ENCODE results near the gene MS4A6E. TPM values are rescaled to one million over a fixed set of nuclear protein-coding genes. Genes with fewer than 3 reads are reported as not detected.
A peak's percentile ranks its signal among the peaks of the same experiment; 100 is the strongest.
"Not testable (repeated sequence)": the region's sequence is repeated elsewhere in the genome, so short reads cannot be mapped to it uniquely, and the experiment has no call there.

Gene MS4A6E
- total RNA-seq, 2 donors from 2014 or later: not detected

DNA sequence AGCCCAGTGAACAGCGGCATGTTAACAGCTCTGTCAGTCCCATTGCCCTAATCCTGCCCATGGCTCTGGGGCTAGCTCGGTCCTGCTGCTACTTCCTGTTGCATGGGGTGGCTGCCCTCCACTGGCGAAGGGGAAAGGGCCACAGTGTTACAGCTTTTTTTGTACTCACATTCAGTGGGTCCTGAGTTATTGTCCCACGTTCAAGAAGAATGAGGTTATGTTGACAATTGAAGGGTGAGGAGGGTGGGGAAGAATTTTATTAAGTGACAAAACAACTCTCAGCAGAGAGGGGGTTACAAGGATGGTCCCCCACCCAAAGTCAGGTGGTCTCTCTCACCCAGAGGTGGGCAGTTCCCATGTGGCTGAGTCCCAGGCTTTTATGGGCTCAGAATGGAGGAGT lies 33.6 kb downstream of the MS4A6E start:
- TF ChIP-seq, protein P1, sequence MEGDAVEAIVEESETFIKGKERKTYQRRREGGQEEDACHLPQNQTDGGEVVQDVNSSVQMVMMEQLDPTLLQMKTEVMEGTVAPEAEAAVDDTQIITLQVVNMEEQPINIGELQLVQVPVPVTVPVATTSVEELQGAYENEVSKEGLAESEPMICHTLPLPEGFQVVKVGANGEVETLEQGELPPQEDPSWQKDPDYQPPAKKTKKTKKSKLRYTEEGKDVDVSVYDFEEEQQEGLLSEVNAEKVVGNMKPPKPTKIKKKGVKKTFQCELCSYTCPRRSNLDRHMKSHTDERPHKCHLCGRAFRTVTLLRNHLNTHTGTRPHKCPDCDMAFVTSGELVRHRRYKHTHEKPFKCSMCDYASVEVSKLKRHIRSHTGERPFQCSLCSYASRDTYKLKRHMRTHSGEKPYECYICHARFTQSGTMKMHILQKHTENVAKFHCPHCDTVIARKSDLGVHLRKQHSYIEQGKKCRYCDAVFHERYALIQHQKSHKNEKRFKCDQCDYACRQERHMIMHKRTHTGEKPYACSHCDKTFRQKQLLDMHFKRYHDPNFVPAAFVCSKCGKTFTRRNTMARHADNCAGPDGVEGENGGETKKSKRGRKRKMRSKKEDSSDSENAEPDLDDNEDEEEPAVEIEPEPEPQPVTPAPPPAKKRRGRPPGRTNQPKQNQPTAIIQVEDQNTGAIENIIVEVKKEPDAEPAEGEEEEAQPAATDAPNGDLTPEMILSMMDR (conservative IDR thresholded peaks at IDR 0.05): no peak
- H3K9me3 ChIP-seq (ENCODE audit: control insufficient read depth, low read length): peaks cover 25% of the 10 kb centered on the region
- Mint-ChIP-seq H3K27me3 (ENCODE audit: insufficient read depth) (no peaks in the 10 kb centered on the region), H3K36me3 (ENCODE audit: low read depth) (no peaks in the 10 kb centered on the region), H3K9me3 (peaks cover 17% of the 10 kb centered on the region), H3K27ac (no peak overlapping the region), H3K4me3 (no peak overlapping the region), H3K4me1 (peaks cover 3% of the 10 kb centered on the region)
- DNase-seq: no peak
- no peaks in the 10 kb centered on the region for H3K36me3 ChIP-seq (ENCODE audit: control insufficient read depth, insufficient read depth, low read length)
- H3K4me3 ChIP-seq (ENCODE audit: low read length): no peak overlapping the region
- 60 to 92% methylated on average over 1 to 4 of the region's 4 CpGs for WGBS, 2 experiments (ENCODE audit: insufficient coverage in 1 of 2, insufficient read length in 1 of 2)
- no peak overlapping the region for H3K27ac ChIP-seq (ENCODE audit: low read depth, low read length)
- H3K4me1 ChIP-seq (ENCODE audit: control insufficient read depth, insufficient read depth, low read length): no peaks in the 10 kb centered on the region
- H3K9ac ChIP-seq (ENCODE audit: extremely low read depth, low read length, poor library complexity, severe bottlenecking): no peak overlapping the region
- H3K27me3 ChIP-seq (ENCODE audit: control insufficient read depth, insufficient read depth, low read length, poor library complexity, severe bottlenecking): no peaks in the 10 kb centered on the region

DNA sequence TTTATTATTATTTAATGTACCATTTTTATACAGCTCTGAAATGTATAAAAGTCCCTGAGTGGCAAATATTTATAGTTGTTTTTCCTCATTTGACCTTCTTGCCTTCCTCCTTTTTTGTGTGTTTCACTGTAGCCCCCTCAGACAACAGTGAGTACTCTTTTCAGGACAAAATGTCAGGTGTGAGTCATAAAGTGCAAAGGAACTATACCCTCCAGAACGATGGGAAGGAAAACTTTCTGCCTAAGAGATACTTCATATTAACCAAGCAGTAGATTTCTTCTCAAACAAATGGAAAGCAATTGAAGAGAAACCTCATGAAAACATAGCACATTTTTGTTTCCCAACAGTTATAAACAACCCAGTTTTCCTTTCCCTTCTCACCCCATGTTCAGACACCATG lies 35.2 kb downstream of the MS4A6E start:
- TF ChIP-seq, protein P1 (conservative IDR thresholded peaks at IDR 0.05): no peak
- H3K9me3 ChIP-seq (ENCODE audit: control insufficient read depth, low read length): peaks cover 25% of the 10 kb centered on the region
- no peak overlapping the region for H3K9ac ChIP-seq (ENCODE audit: extremely low read depth, low read length, poor library complexity, severe bottlenecking)
- H3K4me1 ChIP-seq (ENCODE audit: control insufficient read depth, insufficient read depth, low read length): no peaks in the 10 kb centered on the region
- no peak overlapping the region for H3K27ac ChIP-seq (ENCODE audit: low read depth, low read length)
- no peak overlapping the region for H3K4me3 Mint-ChIP-seq
- no peak overlapping the region for H3K4me3 ChIP-seq (ENCODE audit: low read length)
- peaks cover 17% of the 10 kb centered on the region for H3K9me3 Mint-ChIP-seq
- H3K36me3 ChIP-seq (ENCODE audit: control insufficient read depth, insufficient read depth, low read length): no peaks in the 10 kb centered on the region
- H3K36me3 Mint-ChIP-seq (ENCODE audit: low read depth): no peaks in the 10 kb centered on the region
- H3K4me1 Mint-ChIP-seq: peaks cover 3% of the 10 kb centered on the region
- no peak overlapping the region for H3K27ac Mint-ChIP-seq
- H3K27me3 ChIP-seq (ENCODE audit: control insufficient read depth, insufficient read depth, low read length, poor library complexity, severe bottlenecking): no peaks in the 10 kb centered on the region
- no peaks in the 10 kb centered on the region for H3K27me3 Mint-ChIP-seq (ENCODE audit: insufficient read depth)
- 82 to 88% methylated on average over 1 of the region's 1 CpG for WGBS, 2 experiments (ENCODE audit: insufficient coverage in 1 of 2, insufficient read length in 1 of 2)
- no peak for DNase-seq

DNA sequence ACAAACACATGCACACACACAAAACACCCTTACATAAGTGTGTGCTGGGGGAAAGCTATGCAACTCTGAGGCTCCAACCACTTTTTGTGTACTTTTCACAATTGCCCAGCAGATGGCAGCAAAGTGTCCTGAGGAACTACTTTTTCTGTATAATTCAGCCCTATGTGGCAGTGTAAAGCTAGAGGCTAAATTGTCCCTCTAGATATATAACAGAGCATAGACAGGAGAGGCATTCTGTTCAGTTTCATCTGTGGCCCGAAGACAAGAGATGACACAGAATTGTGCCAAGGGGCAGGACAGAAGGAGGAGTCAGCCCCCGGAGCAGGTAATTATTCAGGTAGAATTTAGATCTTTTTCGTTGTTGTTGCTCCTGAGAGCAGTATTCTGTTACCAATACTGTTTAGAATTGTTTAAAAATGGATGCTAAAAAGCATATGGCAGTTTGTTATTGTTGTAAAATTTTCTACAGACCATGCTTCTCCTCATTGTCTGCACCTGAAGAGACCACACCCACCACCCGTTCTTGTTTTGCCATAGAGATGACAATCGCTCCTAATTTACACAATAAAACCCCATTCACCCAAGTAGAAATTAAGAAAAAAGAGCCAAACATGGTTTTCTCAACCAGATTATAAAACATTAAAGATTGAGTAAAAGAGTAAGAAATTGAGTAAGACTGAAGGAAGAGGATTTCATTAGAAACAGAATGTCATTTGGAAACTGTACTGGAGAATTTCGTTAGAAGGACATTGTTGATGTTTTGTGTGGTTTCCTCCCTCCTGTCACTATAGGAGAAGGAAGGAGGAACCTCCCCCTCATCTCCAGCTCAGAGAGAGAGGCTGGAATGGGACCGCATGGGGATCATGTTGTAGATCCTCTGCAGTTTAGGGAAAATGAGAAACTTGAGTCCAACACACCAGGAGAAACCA lies 36.8 kb downstream of the MS4A6E start:
- H3K36me3 Mint-ChIP-seq (ENCODE audit: low read depth): no peaks in the 10 kb centered on the region
- Histone ChIP-seq H3K4me3 (ENCODE audit: low read length) (no peak overlapping the region), H3K27ac (ENCODE audit: low read depth, low read length) (no peak overlapping the region), H3K9ac (ENCODE audit: extremely low read depth, low read length, poor library complexity, severe bottlenecking) (no peak overlapping the region), H3K27me3 (ENCODE audit: control insufficient read depth, insufficient read depth, low read length, poor library complexity, severe bottlenecking) (no peaks in the 10 kb centered on the region), H3K36me3 (ENCODE audit: control insufficient read depth, insufficient read depth, low read length) (no peaks in the 10 kb centered on the region), H3K9me3 (ENCODE audit: control insufficient read depth, low read length) (peaks cover 25% of the 10 kb centered on the region), H3K4me1 (ENCODE audit: control insufficient read depth, insufficient read depth, low read length) (no peaks in the 10 kb centered on the region)
- peak; percentile 89 for DNase-seq
- H3K4me1 Mint-ChIP-seq: peaks cover 3% of the 10 kb centered on the region
- no peak overlapping the region for H3K4me3 Mint-ChIP-seq
- WGBS, 2 experiments (ENCODE audit: insufficient coverage in 1 of 2, insufficient read length in 1 of 2): 37 to 54% methylated on average over 3 to 7 of the region's 7 CpGs
- no peak overlapping the region for H3K27ac Mint-ChIP-seq
- peaks cover 17% of the 10 kb centered on the region for H3K9me3 Mint-ChIP-seq
- no peaks in the 10 kb centered on the region for H3K27me3 Mint-ChIP-seq (ENCODE audit: insufficient read depth)
- TF ChIP-seq, protein P1 (conservative IDR thresholded peaks at IDR 0.05): peak; percentile 83

DNA sequence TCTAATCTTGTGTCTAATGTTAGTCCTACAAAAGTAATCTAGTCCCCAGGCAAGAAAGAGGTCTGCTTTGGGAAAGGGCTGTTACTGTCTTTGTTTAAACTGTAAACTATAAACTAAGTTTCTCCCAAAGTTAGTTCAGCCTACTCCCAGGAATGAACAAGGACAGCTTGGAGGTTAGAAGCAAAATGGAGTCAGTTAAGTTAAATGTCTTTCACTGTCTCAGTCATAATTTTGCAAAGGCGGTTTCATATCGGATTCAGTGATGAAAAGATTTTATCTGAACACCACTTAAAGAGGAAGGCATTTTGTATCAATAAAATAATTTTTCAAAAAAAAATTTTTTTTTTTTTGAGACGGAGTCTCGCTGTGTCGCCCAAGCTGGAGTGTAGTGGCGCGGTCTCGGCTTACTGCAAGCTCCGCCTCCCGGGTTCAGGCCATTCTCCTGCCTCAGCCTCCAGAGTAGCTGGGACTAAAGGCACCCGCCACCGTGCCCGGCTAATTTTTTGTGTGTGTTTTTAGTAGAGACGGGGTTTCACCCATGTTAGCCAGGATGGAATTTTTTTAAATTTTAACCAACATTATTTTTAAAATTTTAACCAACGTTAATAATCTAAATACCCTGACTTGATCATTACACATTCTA lies 39.3 kb downstream of the MS4A6E start:
- not testable (repeated sequence) for H3K4me1 Mint-ChIP-seq; H3K9me3 ChIP-seq (ENCODE audit: control insufficient read depth, low read length); H3K36me3 Mint-ChIP-seq (ENCODE audit: low read depth)

More for the DNA sequence above, 39.3 kb downstream of the MS4A6E start:
- not testable (repeated sequence) for H3K36me3 ChIP-seq (ENCODE audit: control insufficient read depth, insufficient read depth, low read length); H3K27me3 ChIP-seq (ENCODE audit: control insufficient read depth, insufficient read depth, low read length, poor library complexity, severe bottlenecking); H3K4me3 ChIP-seq (ENCODE audit: low read length); H3K27ac Mint-ChIP-seq; H3K9me3 Mint-ChIP-seq; H3K27me3 Mint-ChIP-seq (ENCODE audit: insufficient read depth); H3K27ac ChIP-seq (ENCODE audit: low read depth, low read length); H3K4me1 ChIP-seq (ENCODE audit: control insufficient read depth, insufficient read depth, low read length); DNase-seq; H3K4me3 Mint-ChIP-seq; H3K9ac ChIP-seq (ENCODE audit: extremely low read depth, low read length, poor library complexity, severe bottlenecking)
- 96 to 97% methylated on average over 8 to 12 of the region's 15 CpGs for WGBS, 2 experiments (ENCODE audit: insufficient coverage in 1 of 2, insufficient read length in 1 of 2)

Data from endodermal cell (in vitro differentiated cells).